SHP77 (cell line): ENCODE measurements around the gene LRP1B.
"Not testable (repeated sequence)": the region's sequence is repeated elsewhere in the genome, so short reads cannot be mapped to it uniquely, and the experiment has no call there.

Source experiments
- DNase-seq, 2 experiments: peaks; one replicate each; lab custom pipeline; 2025; lab: John Stamatoyannopoulos, UW

LRP1B gene

DNA sequence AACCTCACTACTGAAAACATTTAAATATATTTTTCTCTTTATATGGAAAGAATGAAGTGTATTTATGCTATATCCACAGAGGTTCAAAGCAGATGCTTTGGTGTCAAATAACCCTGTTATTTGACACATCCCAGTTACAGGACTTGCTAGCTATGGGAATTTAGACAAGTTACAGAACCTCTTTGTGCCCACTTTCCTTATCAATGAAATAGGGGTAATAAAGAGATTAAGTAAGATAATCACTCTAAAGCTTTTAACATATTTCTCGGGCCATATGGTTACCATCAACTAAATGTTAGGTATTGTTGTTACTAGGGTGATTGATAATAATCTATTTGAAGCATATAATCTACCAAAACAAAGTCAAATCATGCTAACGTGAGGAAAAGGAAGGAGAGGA lies 1690.0 kb downstream of the LRP1B start:
- no peak for DNase-seq

DNA sequence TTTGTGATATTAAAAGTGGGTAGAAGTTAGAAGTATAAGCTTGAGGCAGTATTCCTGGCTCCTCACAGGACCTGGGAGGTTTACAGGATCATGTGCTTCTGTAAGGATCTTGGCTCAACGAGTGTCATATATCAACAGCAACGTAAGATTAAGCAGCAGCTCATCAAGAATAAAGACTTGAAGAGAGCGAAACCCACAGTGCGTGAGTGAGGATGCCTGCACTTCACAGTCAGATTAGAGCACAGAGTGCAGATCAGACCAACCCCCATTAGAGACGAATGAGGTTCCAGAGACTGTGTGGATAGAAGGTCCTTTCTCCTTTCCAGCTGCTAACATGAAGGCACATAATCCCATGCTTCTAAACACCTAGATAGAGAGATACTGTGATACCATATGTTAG lies 1693.9 kb downstream of the LRP1B start:
- DNase-seq = no peak

DNA sequence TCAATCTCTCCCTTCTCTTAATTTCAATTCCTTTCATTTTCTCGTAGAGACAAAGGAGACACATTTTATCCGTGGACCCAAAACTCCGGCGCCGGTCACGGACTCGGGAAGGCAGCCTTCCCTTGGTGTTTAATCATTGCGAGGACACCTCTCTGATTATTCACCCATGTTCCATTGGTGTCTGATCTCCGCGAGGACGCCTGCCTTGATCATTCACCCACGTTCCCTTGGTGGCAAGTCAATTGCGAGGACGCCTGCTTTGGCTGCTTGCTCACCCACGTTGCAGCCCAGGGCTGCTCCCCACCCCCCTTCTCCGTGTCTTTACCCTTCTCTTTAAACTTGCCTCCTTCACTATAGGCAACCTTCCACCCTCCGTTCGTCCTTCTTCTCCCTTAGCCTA lies 1703.8 kb downstream of the LRP1B start:
- not testable (repeated sequence) for DNase-seq

DNA sequence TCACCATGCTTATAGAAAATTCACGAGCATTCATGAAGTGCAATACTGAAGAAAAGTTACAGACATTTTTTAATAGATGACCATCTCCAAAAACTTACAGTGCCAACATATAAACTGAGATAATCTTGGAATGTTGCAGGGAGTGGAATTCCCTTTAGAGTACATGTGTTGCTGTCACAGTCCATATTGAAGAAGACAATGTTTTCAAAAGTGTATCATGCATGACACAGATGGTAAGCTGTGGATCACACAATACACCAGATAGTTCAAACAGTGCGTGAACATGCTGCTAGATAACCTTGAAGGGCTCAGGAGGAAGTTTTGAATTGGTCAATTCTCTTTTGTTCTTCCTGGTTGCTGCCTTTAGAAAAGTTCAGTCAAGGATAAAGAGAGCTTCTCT lies 1706.3 kb downstream of the LRP1B start:
- no peak for DNase-seq

DNA sequence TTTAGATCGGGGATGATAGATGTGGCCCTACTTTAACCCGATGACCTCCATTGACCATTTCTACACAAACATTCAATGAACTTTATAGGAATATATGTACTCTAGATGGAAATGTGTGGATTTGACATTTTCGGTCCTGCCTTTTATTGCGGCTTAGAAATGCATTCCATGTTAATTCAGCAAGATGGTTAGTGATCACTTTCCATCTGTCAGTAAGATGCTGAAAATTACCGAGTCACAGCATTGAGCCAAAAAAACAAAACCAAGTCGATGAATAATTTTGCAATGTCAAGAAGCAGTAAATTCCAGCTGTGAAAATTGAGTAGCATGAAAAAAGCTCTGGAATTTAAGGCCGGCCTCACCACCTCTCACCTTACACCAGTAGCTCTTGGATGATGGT lies 1708.1 kb downstream of the LRP1B start:
- no peak for DNase-seq

DNA sequence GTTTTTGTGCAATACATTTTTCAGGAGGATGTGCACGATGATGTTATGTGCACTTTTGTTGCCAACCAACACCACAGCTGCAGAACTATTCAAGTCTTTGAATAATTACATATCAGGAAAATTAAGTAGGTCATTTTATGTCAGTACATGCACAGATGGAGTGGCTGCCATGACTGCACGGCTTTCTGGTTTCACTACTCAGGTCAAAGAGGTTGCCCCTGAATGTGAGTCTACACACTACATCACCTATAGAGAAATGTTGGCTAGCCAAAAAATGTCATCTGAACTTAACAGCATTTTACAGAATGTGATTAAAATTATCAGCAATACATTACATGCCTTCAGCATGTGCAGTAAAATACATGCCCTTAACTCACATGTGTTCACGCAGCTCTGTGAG lies 1713.3 kb downstream of the LRP1B start:
- DNase-seq = no peak

DNA sequence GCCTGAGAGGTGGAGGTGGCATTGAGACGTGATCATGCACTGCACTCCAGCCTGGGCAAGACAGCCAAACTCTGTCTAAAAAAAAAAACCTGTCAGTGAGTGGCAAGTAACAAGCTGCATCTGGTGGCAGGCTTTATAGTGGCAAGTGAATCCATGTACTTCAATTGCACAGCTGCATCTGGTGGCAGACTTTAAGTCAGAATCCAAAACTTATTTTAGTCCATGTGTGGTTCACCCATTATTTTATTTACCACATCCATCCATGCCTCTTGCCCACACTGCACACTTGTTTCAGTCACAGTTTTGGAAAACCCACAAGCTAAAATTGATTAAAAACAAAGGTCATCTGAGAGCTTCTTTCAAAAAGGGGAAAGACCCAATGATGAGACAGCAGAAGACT lies 1714.2 kb downstream of the LRP1B start:
- no peak for DNase-seq

DNA sequence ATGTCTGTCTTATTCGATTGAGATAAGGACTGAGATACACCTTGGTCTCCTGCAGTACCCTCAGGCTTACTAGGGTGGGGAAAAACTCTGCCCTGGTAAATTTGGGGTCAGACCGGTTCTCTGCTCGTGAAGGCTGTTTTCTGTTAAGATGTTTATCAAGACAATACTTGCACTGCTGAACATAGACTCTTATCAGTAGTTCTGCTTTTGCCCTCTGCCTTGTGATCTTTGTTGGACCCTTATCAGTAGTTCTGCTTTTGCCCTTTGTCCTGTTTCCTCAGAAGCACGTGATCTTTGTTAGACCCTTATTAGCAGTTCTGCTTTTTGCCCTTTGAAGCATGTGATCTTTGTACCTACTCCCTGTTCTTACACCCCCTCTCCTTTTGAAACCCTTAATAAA lies 1715.8 kb downstream of the LRP1B start:
- not testable (repeated sequence) for DNase-seq

DNA sequence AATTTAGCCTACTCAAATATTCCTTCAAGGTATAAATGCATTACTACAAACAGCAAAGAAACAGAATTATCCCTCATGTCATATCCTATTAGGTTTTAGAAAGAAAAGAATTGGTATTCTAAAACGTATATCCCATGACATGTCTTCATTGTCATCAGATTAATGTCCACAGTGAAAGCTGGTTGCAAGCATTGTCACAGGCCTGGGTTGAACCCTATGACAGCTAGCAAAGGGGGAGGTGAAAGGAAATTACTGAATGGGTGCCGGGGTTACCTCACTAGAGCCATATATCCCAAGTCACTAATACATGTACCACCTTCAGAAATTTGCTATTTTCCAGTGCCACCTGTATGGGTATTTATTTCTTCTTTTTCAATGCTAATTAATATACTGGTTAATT lies 1720.1 kb downstream of the LRP1B start:
- no peak for DNase-seq

DNA sequence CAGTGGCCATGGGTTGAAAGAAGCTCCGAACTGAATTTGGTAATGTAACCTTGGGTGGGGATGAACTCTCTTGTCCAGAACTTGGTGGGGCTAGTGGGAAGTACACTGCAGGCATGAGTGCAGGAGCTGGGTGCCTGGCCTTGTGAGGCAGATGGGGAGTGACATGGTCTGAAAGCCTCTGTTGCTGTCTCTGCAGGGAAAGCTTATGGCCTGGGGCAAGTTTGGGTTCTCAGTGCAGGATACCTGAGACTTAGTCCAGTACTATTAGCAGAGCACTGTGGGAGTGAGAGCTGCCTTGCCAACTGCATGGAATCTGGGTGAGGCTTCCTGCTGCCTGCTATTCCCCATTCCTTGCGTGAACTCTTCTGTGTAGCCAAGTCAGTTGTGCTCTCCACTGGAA lies 1729.8 kb downstream of the LRP1B start:
- DNase-seq = no peak

DNA sequence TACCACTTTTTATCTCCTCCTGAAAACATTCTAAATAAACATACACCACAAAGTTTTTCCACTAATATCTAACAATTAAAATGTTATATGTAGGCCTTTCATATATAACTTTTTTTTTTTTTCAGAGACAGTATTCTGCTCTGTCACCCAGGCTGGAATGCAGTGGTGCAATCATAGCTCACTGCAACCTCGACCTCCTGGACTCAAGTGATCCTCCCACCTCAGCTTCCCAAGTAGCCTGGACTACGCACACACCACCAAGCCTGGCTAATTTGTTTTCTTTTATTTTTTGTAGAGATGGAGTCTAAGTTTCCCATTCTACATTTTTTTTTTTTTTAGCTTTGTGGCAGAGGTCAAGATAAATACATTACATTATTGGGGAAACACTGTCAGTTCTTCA lies 1738.0 kb downstream of the LRP1B start:
- DNase-seq = no peak

DNA sequence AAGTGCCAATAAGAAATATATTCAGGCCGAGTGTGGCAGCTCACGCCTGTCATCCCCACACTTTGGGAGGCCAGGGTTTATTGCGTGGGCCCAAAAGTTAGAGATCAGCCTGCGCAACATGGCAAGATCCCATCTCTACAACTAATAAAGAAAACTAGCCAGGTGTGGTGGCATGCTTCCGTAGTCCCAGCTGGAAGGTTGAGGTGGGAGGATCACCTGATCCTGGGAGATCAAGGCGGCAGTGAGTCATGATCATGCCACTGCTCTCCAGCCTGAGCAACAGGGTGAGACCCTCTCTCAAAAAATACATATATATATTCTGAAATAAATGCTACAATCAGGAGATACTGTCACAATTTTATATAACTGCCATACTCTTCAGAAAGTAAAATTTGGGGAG lies 1745.9 kb downstream of the LRP1B start:
- no peak for DNase-seq

DNA sequence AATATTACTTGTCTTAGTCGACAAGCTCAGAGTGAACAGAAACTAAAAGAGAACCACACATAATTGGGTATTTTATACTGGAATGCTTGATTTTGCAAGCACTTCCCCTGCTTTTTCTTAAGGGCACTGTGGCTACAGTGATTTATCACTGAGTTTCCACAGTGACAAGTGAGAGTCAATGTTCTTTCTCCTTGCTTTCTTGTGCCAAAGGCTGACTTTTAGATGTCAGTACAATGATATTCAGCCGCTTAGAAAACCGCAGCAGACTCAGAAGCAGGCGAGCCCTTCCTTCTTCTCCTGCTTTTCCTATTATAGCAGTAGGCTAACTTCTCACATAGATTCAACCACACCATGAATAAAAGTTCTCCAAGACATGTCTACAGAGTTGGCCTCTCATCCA lies 1747.0 kb downstream of the LRP1B start:
- DNase-seq = no peak

DNA sequence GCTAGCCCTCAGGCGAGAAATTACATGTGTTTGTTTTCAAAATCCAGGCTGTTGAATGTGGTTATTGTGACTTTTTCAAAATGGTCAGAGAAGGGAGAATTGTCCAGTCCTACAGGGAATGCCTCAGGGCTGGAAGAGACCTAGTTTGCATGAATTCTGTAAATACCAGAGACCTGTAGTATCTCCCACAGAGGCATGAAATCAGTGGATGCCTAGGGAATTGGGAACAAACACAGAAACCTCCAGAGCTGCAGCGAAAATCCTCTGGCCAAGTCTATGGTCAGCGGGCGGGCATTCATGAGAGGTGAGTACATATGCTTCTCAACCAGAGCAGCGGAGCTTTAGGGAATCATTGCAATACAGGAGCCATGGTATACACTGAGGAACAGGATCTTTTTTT lies 1754.1 kb downstream of the LRP1B start:
- no peak for DNase-seq

DNA sequence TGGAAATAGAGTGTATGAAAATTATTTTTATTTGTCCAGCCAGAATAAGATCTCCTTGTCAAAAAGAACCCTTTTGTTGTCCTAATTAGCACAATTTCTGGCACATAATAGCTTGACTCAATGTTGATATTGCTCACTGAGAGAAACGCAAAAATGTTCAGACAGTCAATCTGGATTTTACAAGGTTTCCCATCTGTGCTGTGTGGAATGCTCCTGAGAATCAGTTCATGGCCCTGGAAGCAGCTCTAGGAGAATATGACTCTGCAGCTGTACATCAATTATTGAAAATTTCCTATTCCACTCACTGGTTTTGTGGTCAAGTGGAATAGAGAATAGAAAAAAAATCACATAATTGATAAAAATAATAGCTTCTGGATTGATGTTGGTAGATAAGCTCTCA lies 1767.7 kb downstream of the LRP1B start:
- DNase-seq = no peak

DNA sequence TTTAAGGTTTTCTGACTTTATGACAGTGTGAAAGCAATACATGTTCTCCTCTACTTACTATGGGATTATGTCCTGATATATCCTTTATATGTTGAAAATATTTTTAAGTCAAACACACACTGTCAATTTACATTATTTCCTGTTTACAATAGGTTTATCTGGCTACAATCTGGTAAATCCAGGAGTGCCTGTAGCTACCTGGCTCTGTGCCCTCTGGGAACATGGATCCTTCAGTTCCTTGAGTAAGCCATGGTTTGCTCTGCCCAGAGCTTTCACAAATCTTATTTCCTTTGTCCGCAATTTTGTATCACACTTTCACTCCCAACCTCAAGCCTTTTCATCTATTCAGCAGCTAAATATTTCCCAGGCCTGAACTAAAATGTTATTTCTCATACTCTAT lies 1768.5 kb downstream of the LRP1B start:
- DNase-seq = no peak

DNA sequence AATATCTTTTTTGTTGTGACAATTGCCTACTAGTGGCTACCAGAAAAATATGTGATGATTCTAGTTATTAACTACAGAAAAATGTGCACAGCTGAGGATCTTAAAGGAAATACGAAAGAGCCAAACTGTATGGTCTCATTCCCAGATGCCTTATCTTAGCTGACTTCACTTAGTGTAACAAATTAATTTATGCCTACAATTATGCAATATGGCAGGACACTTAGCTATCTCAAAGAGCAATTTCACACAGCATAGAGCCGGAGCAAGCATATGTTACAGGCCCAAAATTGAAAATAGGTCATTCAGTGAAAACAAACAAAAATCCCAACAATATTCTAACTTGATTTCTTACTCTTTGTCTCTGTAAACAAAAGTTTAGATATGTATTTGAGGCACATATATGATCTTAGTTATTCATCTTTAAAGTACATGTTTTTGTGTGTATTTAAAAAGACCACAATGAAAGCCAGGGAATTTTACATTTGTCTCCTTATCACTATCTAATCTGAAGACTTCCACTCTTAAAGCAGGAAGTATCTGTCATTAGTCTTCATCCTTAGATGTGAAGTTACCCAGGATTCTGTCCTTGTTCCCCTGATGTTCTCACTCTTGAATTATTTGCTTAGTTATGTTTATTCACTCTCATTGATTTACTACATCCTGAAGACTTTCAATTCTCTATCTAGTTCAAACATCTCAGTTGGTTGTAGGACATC lies 1771.6 kb downstream of the LRP1B start:
- no peak for DNase-seq

DNA sequence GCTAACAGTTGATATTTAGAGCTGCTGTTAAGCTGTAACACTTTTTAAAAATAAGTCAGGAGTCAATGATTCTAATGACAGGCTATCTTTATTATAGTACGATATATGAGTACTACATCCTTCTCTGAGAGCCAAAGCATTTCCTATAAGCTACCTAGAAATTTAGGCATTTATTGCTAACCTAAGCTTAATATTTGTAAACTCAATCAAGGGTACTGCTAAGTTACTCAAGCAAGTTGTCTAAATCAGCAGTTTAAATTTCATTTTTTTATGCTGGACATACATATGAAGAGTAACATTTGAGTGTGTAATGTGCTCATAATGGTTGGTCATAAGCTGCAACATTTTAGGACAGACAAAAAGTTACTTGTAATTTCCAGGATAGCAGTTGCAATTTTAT lies 1774.1 kb downstream of the LRP1B start:
- no peak for DNase-seq

DNA sequence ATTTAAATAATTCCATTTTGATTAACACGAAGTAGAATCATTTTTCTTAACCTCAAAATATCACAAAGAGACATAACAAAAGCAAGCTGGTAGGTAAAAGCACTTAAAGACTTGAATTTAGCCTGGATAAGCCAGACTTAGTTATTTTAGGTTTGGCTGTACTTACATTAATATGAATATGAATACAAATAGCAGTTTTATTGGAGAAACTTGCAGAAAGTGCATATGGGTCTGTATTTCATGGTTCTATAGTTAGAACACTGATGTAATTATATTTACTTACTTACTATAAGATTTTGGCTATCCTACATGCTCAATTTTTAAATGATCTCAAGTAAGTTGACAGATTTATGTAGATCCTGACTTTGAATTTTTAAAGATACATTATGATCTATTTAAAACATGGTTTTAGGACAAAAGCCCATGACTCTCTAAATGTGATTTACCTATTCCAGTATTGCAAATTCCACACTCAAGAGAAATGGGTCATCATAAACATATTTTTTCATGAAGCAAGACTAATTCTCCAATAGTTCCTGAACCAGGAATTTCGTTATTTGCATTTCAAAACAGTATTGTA lies 1775.2 kb downstream of the LRP1B start:
- no peak for DNase-seq

DNA sequence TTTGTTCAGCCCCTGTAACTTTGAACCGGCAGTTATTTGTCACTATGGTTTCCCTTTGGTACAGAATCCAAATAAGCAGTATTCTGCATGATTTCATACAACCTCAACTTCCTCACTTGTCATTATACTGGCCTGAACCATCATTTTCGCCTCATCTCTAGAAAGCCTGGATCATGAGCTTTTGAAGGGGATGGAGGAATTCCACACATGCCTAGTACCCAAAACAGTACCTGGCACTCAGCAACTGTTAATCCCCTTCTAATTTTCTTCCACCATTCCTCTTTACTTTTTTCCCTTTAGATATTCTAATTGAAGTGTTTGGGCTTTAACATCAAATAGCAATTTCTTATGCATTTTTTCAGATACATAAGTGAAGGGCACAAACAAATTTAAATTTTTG lies 1776.3 kb downstream of the LRP1B start:
- no peak for DNase-seq

DNA sequence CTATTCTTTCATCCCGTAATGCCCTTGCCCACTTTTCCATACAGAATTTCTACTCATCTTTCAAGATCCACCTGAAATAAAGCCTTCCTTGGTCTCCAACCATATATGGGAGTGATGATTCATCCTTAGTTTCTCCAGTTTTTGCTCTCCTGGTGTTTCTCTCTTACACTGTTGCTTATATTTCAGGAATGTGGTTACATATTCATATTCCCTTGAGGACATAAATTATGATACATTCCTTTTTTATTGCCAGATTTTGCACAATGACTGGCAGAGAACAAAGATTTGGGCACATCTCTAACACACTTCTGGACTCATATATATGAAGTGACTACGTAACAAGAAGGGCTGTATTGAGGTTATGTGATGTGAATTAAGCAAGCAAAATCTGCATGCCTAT lies 1777.3 kb downstream of the LRP1B start:
- no peak for DNase-seq

DNA sequence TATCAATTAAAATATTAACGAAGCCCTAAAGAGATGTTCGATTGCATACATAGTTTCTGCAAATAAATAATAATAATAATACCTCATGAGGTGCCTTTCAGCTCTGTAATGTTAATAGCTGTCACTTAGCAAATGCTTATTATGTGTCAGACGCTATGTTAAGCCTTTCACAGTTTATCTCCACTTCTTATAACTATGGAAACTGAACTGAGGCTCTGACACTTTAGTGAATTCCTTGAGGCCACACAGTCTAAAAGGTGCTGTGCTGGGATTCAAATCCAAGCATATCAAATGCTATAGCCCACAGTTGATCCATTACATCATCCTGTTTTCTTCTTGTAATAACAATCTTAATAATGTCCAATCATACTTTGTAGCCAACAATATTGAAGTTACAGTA lies 1779.1 kb downstream of the LRP1B start:
- DNase-seq = no peak

DNA sequence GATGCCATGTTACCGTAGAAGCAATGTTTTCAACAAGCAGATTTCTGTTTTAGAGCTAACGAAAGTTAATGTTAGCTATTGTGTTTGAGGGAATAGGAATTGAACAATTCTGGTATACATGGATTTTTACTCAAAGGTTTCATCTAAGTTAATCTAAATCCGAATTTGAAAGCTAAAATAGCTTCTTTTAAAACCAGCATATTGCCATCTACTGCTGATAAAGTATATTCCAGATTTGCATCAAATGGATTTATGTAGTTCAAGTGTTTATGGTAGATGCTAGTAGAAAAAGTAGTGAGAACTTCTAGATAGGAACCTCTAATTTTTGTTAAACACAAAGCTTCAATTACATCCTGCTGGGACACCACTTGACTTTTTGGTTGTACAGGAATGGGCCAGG lies 1781.1 kb downstream of the LRP1B start:
- no peak for DNase-seq

DNA sequence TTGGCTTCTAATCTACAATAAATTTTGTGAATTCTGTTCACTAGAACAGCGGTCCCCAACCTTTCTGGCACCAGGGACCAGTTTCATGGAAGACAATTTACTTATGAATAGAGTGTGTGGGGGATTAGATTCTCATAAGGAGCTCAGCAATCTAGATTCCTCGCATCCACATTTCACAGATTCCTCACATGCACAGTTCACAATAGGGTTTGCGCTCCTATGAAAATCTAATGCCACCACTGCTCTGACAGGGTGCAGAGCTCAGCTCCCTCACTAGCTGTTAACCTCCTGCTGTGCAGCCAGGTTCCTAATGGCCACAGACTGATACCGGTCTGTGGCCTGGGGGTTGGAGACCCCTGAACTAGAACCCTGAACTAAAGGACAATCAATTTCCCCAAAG lies 1782.0 kb downstream of the LRP1B start:
- no peak for DNase-seq
